ENCODE results near the gene ATP1B3. TPM values are rescaled to one million over a fixed set of nuclear protein-coding genes. Genes with fewer than 3 reads are reported as not detected.

The ATP1B3 gene
- total RNA-seq, 1 experiment from 2014 or later: 250 TPM

- no peak overlapping the region for H4K91ac ChIP-seq (ENCODE audit: insufficient read length, low read depth, low read length)
- no peak overlapping the region for H3K23ac ChIP-seq (ENCODE audit: insufficient read length, low read depth, low read length)
- no peaks in the 10 kb centered on the region for H3K23me2 ChIP-seq (ENCODE audit: insufficient read length, low read depth, low read length, poor library complexity, severe bottlenecking)
- peaks cover 0 to 6% (median 0%) of the 10 kb centered on the region in 3 experiments; a peak in 2 of 7 replicates for H3K36me3 Mint-ChIP-seq (ENCODE audit: insufficient read depth in 1 of 3, low read depth in 3 of 3)
- no peak overlapping the region for H2AFZ ChIP-seq (ENCODE audit: low read length)
- no peaks in the 10 kb centered on the region for H4K20me1 ChIP-seq (ENCODE audit: control insufficient read depth, insufficient read depth, insufficient read length)
- H3K9me3 ChIP-seq (ENCODE audit: control insufficient read depth, low read depth, low read length): no peaks in the 10 kb centered on the region
- no peaks in the 10 kb centered on the region for H3K4me1 ChIP-seq (ENCODE audit: insufficient read depth, low read length)
- H3K79me2 ChIP-seq (ENCODE audit: insufficient read depth, low read length): no peaks in the 10 kb centered on the region
- H4K8ac ChIP-seq (replicated peaks; ENCODE audit: insufficient read length, low read depth, low read length): no peak overlapping the region
- H2AK5ac ChIP-seq (ENCODE audit: insufficient read length, low read length): no peak overlapping the region
- no peak overlapping the region for H3K4me2 ChIP-seq (ENCODE audit: insufficient read depth, insufficient read length, low read length)
- H3K27ac ChIP-seq (ENCODE audit: insufficient read length, low read depth, low read length): no peak overlapping the region
- H3K4me3 Mint-ChIP-seq: no peak overlapping the region; a peak in 1 of 5 replicates
- H3K4ac ChIP-seq (ENCODE audit: low read depth, low read length): no peak overlapping the region
- H3K9me3 Mint-ChIP-seq: peaks cover 0 to 3% of the 10 kb centered on the region in 2 experiments; a peak in 1 of 5 replicates
- H2BK20ac ChIP-seq (ENCODE audit: low read depth, low read length, poor library complexity, severe bottlenecking): no peak overlapping the region
- H2BK15ac ChIP-seq (ENCODE audit: low read depth, low read length): no peak overlapping the region
- peaks cover 28 to 35% of the 10 kb centered on the region in 2 experiments for H3K4me1 Mint-ChIP-seq
- TF ChIP-seq CTCF (conservative IDR thresholded peaks at IDR 0.05): no peak
- H3K27me3 Mint-ChIP-seq (ENCODE audit: low read depth): no peaks in the 10 kb centered on the region; the same call in 1 of the 2 replicates
- no peak for DNase-seq
- H3T11ph ChIP-seq (ENCODE audit: low read length): no peak overlapping the region
- no peaks in the 10 kb centered on the region for H3K79me1 ChIP-seq (ENCODE audit: insufficient read depth, low read depth, low read length, poor library complexity, severe bottlenecking)
- H3K9ac ChIP-seq (ENCODE audit: extremely low read depth, insufficient read length, low read length): no peak overlapping the region
- no peaks in the 10 kb centered on the region for H3K27me3 ChIP-seq (ENCODE audit: insufficient read depth, low read length)
- H2BK12ac ChIP-seq (ENCODE audit: insufficient read length, low read depth, low read length): no peak overlapping the region
- H3K56ac ChIP-seq (ENCODE audit: insufficient read length, low read depth, low read length): no peak overlapping the region
- no peak overlapping the region for H2BK120ac ChIP-seq (ENCODE audit: low read depth, low read length, poor library complexity, severe bottlenecking)
- no peak overlapping the region for H2BK5ac ChIP-seq (ENCODE audit: insufficient read length, low read length)
- no peak overlapping the region for H4K5ac ChIP-seq (ENCODE audit: insufficient read length, low read depth, low read length)
- no peak overlapping the region for H3K14ac ChIP-seq (ENCODE audit: insufficient read depth, low read length)
- H3K27ac Mint-ChIP-seq: no peak overlapping the region
- H3K18ac ChIP-seq (ENCODE audit: insufficient read length, low read depth, low read length): no peak overlapping the region
Measured at GRCh38 chr3:141828487-141828886, 48.0 kb upstream of the ATP1B3 start.

Data from H9 (cell line).